H1 (cell line): ENCODE measurements around the gene ACKR2.

Experiments used
- BACH1 ChIP-seq: IDR thresholded peaks from 2 replicates; pipeline ENCODE4 v1.6.1; 2012; ENCODE audit warnings: low read length, improper control_type of control experiment
- CHD7 ChIP-seq: fragments of 300-600 bp; sonication (generic); IDR thresholded peaks from 2 replicates; pipeline ENCODE4 v1.7.1; 2012; ENCODE audit warnings: low read length, moderate library complexity, mild to moderate bottlenecking, inconsistent platforms; ENCODE audit not compliant: insufficient replicate concordance
- CTCF ChIP-seq, 3 experiments: IDR thresholded peaks; 1 replicate in 2 of 3; 2 replicates in 1 of 3; pipeline versions ENCODE4 v1.5.1 to v1.6.1; 2011; ENCODE audit warnings: low read length in 3 of 3, mild to moderate bottlenecking in 3 of 3, inconsistent platforms in 2 of 3, low read depth in 1 of 3, moderate library complexity in 1 of 3; ENCODE audit not compliant: insufficient read depth in 1 of 3; ENCODE audit errors: control extremely low read depth in 1 of 3
- EP300 ChIP-seq, 2 experiments: IDR thresholded peaks; 1 replicate in 1 of 2; 2 replicates in 1 of 2; pipeline ENCODE4 v1.6.1; 2011 to 2012; ENCODE audit warnings: low read depth in 2 of 2, low read length in 2 of 2, mild to moderate bottlenecking in 2 of 2, borderline replicate concordance in 1 of 2, inconsistent platforms in 1 of 2, moderate library complexity in 1 of 2
- EZH2 ChIP-seq: fragments of 200-600 bp; sonication (generic); IDR thresholded peaks from 2 replicates; pipeline ENCODE4 v1.7.1; 2012; ENCODE audit warnings: low read depth, mild to moderate bottlenecking, moderate library complexity, low read length, inconsistent platforms; ENCODE audit not compliant: severe bottlenecking
- HDAC6 ChIP-seq: IDR thresholded peaks from one replicate; pipeline ENCODE4 v1.7.1; 2012; ENCODE audit warnings: low read depth, mild to moderate bottlenecking, inconsistent platforms, low read length, moderate library complexity
- SIX5 ChIP-seq: IDR thresholded peaks from 2 replicates; pipeline ENCODE4 v1.6.1; 2011; ENCODE audit warnings: mild to moderate bottlenecking, low read depth, low read length
- YY1 ChIP-seq: IDR thresholded peaks from 2 replicates; pipeline ENCODE4 v1.6.1; 2011; ENCODE audit warnings: low read depth, mild to moderate bottlenecking, low read length

GRCh38 chr3:42830437-42831320 lies 21.4 kb downstream of the ACKR2 start:
- TF ChIP-seq CHD7 (no peak), SIX5 (no peak), BACH1 (no peak), EP300 (IDR thresholded peaks at IDR 0.05; ENCODE audit: borderline replicate concordance in 1 of 2, low read depth in 2 of 2, low read length in 2 of 2) (no peak), CTCF (IDR thresholded peaks at IDR 0.05; ENCODE audit: control extremely low read depth in 1 of 3, insufficient read depth in 1 of 3, low read depth in 1 of 3, low read length in 3 of 3) (peak in 2 of 3 experiments; percentile 70 to 74; a peak in 3 of 4 replicates), HDAC6 (no peak), EZH2 (no peak), YY1 (no peak)
